GM21447 (cell line): Measurements from ENCODE around the gene PAOX.
"Not testable (repeated sequence)": the region's sequence is repeated elsewhere in the genome, so short reads cannot be mapped to it uniquely, and the experiment has no call there.

ENCODE experiments used
- ATAC-seq: cut with Tn5 transposase; IDR thresholded peaks from one replicate; pipeline ENCODE4 v1.9.1; 2021; ENCODE audit not compliant: unreplicated experiment

Gene PAOX

DNA sequence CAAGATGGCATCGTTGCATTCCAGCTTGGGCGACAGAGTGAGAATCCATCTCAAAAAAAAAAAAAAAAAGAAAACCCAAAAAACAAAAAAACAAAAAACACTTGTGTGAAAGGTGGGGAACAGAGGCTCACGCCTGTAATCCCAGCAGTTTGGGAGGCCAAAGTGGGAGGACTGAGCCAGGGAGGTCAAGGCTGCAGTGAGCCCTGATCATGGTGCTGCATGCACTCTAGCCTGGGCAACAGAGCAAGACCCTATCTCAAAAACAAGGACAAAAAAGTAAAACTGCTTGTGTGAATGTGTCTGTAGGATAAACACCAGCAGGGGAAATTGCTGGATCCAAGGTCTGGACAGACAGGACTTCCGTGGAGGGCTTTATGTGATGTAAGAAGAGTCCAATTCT is 4.5 kb downstream of the PAOX start:
- no peak for ATAC-seq

DNA sequence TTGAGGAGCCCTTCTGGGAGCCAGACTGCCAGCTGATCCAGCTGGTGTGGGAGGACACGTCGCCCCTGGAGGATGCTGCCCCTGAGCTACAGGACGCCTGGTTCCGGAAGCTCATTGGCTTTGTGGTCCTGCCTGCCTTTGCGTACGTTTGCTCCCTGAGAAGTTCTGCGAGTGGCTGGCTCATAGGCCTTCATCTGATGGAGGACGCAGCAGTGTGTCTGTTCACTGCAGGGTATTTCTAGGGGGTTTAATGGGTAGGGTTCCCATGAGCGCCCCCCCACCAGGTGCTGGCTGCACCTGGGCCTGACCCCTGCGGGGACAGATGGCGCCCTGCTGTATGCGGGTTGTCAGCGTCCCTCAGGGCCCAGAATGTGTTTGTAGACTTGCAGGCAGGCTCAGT is 5.0 kb downstream of the PAOX start:
- no peak for ATAC-seq

DNA sequence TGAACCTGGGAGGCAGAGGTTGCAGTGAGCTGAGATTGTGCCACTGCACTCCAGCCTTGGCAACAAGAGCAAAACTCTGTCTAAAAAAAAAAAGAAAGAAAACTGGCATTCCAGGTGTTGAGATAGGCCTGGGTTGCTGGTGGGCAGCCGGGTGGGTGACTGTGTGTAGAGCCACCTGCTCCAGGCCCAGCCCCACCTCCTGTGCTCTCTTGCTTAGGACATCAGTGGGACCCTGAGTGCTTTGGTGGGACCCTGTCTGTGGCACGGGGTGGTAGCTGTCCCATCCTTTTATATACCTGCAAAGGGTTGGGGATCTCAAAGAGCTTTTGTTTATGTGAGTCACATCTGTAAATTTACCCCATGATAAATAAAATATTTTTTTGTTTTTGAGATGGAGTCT is 6.2 kb downstream of the PAOX start:
- ATAC-seq: no peak

DNA sequence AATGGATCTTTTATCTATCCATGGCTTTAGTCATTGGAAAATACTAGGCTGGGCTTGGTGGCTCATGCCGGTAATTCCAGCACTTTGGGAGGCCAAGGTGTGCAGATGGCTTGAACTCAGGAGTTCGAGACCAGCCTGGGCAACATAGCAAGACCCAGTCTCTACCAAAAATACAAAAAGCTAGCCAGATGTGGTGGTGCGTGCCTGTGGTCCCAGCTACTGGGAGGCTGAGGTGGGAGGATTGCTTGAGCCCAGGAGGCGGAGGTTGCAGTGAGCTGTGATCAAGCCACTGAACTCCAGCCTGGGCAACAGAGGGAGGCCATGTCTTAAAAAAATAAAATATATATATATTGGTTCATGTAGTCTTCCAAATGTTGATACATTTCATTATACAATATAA is 7.9 kb downstream of the PAOX start:
- ATAC-seq: not testable (repeated sequence)

DNA sequence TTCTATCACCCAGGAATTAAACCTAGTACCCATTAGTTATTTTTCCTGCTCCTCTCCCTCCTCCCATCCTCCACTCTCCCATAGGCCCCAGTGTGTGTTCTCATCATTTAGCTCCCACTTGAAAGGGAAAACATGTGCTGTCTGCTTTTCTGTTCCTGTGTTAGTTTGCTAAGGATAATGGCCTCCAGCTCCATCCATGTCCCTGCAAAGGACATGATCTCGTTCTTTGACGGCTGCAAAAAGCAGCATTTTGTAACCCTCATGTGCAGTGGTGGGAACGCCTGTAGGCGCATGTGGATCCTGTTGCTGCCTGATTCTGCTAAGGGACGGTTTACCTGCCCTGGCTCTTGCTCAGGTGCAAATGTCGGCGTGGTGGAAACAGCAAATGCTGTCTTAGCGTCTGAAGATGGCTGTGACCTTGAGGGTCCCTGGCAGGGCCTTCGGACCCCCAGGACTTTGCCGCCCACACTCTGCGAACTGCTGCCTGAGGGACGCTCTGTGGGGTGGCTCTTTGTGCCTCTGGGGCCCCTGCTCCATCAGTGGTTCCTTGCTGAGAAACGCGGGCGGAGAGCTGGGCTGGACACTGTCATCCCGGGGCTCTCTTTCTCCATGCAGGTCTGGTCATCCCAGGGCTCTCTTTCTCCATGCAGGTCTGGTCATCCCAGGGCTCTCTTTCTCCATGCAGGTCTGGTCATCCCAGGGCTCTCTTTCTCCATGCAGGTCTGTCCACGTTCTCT is 9.3 kb downstream of the PAOX start:
- no peak for ATAC-seq

DNA sequence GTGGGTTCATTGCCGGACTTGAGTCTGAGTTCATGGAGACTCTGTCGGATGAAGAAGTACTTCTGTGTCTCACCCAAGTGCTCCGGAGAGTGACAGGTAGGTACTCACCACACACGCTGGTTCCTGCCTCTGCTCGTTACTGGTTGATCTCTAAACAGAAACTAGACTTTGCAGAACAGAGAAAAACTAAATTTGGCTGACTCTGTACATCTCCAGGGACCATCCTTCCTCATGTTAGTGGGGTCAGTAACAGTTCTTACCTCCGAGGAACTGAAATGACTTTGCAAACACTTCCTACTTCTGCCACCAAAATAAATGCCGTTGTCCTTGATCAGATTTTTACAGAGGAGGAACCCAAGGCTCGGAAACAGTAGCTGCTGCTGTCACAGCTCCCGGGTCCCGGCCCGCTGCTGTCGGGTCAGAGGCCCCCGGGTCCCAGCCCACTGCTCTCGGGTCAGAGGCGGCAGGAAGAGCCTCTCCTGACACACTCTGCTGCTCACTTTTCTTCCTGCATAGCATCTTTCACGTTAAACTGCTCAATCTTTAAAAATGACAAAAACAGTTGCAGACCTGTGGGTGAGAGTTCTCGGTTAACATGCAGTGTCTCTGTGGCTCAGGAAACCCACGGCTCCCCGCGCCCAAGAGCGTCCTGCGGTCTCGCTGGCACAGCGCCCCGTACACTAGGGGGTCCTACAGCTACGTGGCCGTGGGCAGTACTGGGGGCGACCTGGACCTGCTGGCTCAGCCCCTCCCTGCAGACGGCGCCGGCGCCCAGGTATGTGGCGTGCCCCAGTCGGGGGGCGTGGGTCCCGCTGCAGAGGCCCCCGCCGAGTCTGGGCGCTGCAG is 10.1 kb downstream of the PAOX start:
- peak; percentile 81 for ATAC-seq

DNA sequence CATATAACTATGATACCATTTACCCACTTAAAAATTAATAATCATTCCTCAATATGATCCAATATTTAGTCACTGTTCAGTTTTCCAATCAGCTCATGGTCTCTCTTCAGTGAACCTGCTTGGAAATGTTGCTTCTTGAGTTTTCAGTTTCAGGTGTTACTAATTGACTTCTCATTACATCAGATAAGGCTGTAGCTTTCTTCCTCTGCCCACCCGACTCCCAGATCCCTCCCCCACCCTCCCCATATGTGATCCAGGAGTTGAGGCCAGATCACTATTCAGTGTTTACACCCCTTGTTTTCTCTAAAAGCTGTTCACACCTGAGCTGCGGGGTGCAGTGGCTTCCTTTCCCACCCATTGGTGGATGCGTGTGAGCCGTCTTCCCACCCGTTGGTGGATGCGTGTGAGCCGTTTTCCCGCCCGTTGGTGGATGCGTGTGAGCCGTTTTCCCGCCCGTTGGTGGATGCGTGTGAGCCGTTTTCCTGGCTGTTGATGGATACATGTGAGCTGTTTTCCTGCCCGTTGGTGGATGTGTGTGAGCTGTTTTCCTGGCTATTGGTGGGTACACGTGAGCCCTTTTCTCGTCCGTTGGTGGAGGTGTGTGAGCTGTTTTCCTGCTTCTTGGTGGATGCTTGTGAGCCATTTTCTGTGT is 11.7 kb downstream of the PAOX start:
- ATAC-seq: no peak

DNA sequence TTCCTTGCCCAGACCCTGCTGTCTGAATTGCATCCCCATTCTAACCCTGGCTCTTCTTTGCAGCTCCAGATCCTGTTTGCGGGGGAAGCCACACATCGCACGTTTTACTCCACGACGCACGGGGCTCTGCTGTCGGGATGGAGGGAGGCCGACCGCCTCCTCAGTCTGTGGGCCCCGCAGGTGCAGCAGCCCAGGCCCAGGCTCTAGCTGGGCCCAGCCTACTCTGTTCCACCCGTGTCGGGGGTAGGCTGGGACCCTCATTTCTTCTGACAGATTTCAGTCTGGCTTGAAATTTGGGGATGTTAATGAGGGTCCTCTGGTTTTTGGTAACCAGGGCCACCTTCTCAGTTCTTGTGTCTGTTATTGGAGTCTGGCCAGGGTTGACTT is 12.2 kb downstream of the PAOX start:
- ATAC-seq: no peak

DNA sequence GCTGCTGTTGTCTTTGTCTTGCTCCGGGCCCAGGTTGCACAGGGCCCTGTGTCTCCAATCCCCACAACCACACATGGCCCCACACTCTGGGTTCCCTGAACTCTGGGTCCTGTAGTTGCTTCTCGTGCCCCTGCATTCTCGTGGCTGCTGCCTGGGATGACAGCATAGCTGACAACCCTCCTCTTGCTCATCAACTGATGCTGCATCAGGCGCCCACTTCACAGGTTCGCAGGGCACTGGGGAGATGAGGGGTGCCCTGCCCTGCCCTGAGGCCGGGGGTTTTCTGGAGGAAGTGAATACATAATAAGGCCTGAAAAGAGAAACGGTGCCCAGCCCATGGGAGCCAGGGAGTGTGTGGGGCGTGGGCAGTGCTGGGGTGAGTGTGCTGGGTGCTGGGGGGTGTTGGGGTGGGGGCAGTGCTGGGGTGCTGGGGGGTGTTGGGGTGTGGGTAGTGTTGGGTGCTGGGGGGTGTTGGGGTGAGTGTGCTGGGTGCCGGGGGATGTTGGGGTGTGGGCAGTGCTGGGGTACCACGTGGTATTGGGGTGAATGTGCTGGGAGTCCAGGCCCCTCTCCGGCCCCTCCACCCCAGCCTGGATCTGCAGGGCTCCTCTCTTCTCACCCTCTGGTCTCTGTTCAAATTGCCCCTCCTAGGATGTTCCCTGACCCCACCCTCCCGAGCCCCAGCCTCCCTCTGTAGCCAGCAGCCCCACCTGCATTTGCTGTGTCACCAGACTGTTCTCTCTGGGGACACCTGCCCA is 12.9 kb downstream of the PAOX start:
- no peak for ATAC-seq

DNA sequence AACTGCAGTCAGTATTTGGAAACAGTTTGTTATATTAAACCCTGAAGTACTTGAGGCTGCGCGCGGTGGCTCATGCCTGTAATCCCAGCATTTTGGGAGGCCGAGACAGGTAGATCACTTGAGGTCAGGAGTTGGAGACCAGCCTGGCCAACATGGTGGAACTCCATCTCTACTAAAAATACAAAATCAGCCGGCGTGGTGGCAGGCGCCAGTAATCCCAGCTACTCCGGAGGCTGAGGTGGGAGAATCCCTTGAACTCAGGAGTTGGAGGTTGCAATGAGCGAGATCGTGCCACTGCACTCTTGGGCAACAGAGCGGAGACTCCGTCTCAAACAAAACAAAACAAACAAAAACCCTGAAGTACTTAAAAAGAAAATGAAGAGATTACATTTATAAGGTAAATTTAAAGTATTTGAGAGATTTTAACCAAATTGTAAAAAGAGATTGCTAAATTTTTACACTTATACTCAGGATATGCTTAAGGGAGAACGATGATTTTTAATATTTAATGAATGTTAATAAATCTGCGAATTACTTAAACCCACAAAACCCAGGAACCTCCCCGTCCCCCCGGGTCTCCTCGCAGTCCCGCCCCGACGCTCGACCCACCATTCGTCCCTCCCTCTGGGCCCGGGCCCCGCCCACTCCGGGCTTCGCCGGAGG is 14.5 kb downstream of the PAOX start:
- ATAC-seq: no peak

DNA sequence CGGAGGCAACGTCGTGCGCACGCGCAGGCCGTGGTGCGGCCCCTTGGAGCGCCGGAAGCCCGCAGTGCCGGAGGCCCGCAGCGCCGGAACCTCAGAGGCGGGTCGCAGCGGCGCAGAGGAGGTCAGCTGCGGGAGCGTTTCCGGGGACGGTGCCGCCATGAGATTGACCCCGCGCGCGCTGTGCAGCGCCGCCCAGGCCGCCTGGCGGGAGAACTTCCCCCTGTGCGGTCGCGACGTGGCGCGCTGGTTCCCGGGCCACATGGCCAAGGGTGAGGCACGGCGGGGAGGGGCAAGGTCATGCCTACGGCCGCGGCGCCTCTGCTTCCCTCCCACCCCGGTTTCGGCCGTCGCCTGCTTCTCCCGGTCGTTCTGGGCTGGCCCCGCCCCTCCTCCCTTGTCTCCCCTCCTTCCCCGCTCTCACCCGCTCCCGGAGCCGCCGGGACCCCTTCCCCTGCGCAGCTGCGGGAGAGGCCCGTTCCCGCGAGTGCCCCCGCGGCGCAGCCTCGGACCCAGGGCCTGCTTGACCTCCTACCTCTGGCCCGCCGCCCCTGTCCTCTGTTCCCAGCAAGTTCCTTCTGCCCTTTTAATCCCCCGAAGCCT is 15.1 kb downstream of the PAOX start, which contains the start of gene MTG1:
TSS of gene MTG1 (plus strand) at position 94 of the 600 bp plus-strand sequence. CDS start at position 158, 64 bp downstream.
- peak; percentile 46 for ATAC-seq

DNA sequence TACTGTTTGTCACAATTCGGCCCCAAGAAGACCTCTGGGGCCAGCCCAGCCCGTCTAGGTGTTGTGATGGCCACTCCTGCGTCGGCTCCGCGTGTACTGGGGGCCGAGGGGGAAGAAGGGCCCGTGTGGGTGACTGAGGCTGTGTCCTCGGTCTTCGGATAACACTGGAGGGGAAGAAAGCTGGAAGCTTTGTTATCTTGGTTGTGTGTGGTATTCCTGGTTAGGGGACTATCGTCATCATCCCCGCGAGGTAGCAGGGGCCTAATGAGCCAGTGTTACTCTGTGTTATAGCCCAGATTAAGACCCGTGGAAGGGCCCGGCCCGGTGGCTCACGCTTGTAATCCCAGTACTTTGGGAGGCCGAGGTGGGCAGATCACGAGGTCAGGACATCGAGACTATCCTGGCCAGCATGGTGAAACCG is 15.7 kb downstream of the PAOX start:
- ATAC-seq: no peak

DNA sequence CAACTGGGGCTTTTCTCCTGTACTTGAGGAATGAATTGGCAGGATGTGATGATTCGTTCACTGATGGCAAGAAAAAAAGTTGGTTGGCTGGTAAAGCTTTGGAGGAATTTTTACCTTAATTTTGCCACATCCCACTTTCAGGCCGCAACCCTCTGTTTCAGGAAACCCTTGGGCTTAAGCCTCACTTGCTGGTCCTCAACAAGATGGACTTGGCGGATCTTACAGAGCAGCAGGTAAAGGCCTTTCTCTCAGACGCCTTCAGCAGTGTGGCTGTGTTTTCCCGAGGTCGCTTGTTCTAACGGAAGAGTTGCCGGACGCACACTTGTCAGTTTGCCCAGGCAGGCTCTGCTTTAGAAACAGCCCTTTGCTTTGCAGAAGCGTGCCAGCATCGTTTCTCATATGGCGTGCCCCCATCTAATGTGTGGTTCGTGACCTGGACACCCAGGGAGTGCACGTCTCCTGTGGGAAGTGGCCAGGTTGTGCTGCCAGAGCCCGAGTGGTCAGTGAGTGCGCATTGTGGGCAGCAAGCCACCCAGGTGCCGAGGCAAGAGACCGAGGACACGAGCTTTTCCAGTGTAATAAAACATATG is 17.1 kb downstream of the PAOX start:
- ATAC-seq: no peak

DNA sequence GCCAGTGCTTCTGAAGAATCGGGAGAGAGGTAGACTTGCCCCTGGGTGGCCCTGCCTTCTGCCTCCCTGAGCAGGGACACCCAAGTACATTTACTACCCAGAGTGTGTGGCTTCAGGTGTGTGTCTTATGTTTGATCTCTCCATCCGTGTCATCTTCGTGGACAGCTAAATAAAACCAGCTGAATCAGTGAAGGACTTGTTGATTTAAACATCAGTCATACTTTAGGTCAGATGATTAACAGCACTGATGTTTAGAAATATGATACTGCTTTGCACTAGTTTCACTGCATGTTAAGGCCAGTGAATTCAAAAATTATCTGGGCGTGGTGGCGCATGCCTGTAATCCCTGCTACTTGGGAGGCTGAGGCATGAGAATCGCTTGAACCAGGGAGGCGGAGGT is 18.9 kb downstream of the PAOX start:
- ATAC-seq: no peak

DNA sequence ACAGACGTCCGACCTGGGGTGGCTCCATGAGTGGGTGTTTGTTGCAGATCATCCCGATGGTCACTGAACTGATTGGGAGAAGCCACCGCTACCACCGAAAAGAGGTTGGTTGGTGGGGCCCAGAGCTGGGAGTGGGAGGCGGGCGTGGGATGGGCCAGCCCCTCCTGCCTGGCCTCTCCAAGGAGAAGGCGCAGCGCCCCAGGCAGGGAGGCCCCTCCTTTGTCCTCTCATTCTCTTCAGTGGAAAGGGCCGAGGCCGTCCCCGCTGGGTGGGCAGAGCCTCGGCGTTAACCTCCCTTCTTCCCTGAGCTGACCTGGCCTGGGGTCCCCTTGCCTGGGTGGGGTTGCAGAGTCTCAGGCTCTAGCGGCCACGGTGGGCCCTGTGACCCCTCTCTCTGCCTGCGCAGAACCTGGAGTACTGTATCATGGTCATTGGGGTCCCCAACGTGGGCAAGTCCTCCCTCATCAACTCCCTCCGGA is 20.1 kb downstream of the PAOX start:
- no peak for ATAC-seq

DNA sequence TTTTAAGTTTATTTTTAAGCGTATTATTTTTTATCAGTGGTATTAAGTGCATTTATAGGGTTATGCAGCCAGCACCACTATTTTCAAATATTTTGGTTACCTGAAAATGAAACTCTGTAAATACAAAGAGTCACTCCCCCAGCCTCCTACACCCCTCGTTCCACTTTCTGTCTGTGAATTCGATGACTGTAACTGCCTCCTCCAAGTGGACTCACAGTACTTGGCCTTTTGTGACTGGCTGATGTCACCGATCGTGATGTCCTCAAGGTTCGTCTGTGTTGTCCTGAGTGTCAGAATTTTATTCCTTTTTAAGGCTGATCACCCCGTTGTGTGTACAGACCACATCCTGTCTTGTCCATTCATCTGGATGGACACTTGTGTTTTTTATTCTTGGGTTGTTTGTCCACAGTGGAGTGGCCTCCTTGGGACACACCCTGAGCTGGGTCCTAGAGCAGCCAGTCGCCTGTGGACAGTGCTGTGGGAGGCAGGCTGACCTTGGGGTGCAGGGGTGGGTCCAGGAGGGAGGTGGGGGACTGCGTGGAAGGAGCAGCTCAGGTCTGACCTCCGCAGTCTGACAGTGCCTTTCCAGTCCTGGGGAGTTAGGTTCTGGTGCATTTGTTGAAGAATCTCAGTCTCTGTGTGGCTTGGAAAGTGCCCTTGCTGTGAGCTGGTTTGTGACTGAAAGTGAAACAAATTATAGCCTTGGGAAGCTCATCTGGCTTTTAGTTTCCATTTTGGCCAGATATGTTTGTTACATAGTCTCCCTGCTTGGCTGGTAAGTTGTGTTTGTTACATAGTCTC is 21.8 kb downstream of the PAOX start:
- ATAC-seq: peak; percentile 90

DNA sequence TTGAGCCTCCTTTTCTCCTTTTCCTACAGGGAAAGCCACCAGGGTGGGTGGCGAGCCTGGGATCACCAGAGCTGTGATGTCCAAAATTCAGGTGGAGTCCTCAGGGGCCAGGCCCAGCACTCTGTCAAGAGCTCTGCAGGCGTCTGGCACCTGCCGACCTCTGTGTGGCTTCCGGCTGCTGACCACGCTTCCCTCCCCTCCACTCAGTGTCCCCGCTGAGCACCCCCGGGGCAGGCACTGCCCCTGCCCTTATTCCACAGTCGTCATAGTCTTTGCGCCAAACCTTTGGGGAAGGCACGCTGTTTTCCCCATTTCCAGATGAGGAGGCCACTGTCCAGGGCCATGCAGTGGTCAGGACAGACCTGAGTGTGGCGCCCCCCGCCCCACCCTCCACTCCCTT is 22.4 kb downstream of the PAOX start:
- ATAC-seq: no peak

DNA sequence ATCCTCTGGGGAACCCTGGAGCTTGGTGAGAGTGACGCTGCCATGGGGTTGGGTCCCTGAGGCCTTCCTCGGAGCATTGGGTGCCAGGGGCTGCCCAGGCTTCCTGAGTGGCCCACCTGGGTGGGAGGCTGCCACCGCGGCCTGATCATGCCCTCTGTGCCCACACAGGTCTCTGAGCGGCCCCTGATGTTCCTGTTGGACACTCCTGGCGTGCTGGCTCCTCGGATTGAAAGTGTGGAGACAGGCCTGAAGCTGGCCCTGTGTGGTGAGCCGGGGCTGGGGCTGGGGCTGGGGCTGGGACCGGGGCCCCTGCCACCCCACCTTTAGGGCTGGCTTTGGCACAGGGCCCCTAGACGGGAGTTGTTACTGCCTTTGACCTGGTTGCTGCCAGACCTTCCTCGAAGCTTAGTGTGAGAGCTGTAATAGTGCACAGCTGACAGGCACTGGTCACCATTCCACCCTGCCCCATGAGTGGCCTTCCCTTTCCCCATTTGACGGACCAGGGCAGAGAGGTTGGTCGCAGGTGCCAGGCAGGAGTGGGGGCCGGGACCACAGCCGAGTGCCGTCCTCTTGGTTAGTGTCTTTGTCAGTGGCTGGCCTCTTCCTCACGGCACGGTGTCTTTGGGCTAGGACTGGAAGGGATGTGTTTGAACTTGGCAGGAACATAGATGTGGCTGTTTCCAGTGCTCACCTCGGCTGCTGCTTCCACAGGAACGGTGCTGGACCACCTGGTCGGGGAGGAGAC is 23.1 kb downstream of the PAOX start:
- no peak for ATAC-seq
